ENCODE measurements around the gene ZP3. TPM values are rescaled to one million over a fixed set of nuclear protein-coding genes. Genes with fewer than 3 reads are reported as not detected.

ZP3 gene
- polyA plus RNA-seq (6.9 to 13.6 TPM (median 7.7 TPM) in 3 replicates), polyA minus RNA-seq (22.5 to 25.0 TPM (median 24.6 TPM) in 3 replicates)
- 6.0 TPM for polyA plus RNA-seq (2011; ENCODE audit: low read depth)
- 12.2 and 16.7 TPM in 2 replicates for polyA plus RNA-seq (2011; cell fraction: cytosol; rRNA removed)
- polyA plus RNA-seq (2011; cell fraction: nucleus; rRNA removed) = 7.9 and 10.3 TPM in 2 replicates
- 13.7 and 24.8 TPM in 2 replicates for polyA plus RNA-seq (2012; ENCODE audit: low replicate concordance)
- 14.0 TPM for polyA minus RNA-seq (2011; cell fraction: cytosol; rRNA and poly(A)+ RNA removed)
- polyA minus RNA-seq (2011; cell fraction: nucleus; rRNA and poly(A)+ RNA removed) = 4.6 and 5.6 TPM in 2 replicates

GRCh38 chr7:76424413-76425111 is at the start of gene ZP3:
Gene ZP3 (plus strand): TSS chr7:76424950. CDS start chr7:76424965, 15 bp downstream.
- dilution Hi-C loops (cut with MboI; ENCODE audit: extremely low pct_ligation_motif_present, low sequenced_read_pairs) = no loop called here
- no peak for FAIRE-seq
- TF ChIP-seq EZH2 (IDR thresholded peaks at IDR 0.05; ENCODE audit: low read length) (no peak), CTCF (optimal IDR thresholded peaks at IDR 0.05 in 1 of 3, IDR thresholded peaks at IDR 0.05 in 1 of 3, conservative IDR thresholded peaks at IDR 0.05 in 1 of 3; ENCODE audit: extremely low read depth in 1 of 3, insufficient read depth in 2 of 3, low read length in 3 of 3) (no peak)

GRCh38 chr7:76375251-76375650 is 49.5 kb upstream of the ZP3 start:
- H2AFZ ChIP-seq (ENCODE audit: control insufficient read depth, low read length) = no peak overlapping the region

More at GRCh38 chr7:76424413-76425111, at the start of gene ZP3:
- Histone ChIP-seq H3K27ac (ENCODE audit: control insufficient read depth, insufficient read depth, low read length) (peak within 1 kb of the TSS; percentile 99), H3K9ac (ENCODE audit: control insufficient read depth, extremely low read depth, insufficient read depth, low read length) (peak within 1 kb of the TSS; percentile 92), H2AFZ (ENCODE audit: control insufficient read depth, low read length) (peak within 1 kb of the TSS; percentile 12), H3K4me1 (ENCODE audit: control insufficient read depth, extremely low read depth, insufficient read depth, low read length) (peaks cover 41% of the 10 kb centered on the region), H3K36me3 (ENCODE audit: control insufficient read depth in 2 of 2, extremely low read depth in 1 of 2, insufficient read depth in 2 of 2, low read length in 2 of 2) (no peaks in the 10 kb centered on the region), H3K4me3 (ENCODE audit: control insufficient read depth in 2 of 3, extremely low read depth in 1 of 3, insufficient read depth in 2 of 3, low read depth in 1 of 3, low read length in 3 of 3) (peak within 1 kb of the TSS in 1 of 3 experiments; percentile 35), H3K79me2 (ENCODE audit: control insufficient read depth, insufficient read depth, low read length) (no peaks in the 10 kb centered on the region), H3K9me1 (ENCODE audit: control insufficient read depth, extremely low read depth, insufficient read depth, low read length) (no peaks in the 10 kb centered on the region), H3K9me3 (ENCODE audit: control insufficient read depth, low read depth, low read length) (no peaks in the 10 kb centered on the region), H3K4me2 (ENCODE audit: control insufficient read depth, extremely low read depth, insufficient read depth, low read depth, low read length) (peak within 1 kb of the TSS; percentile 82), H3K27me3 (ENCODE audit: control insufficient read depth, extremely low read depth, insufficient read depth, low read length) (no peaks in the 10 kb centered on the region), H4K20me1 (ENCODE audit: control insufficient read depth, extremely low read depth, insufficient read depth, low read length) (no peaks in the 10 kb centered on the region)
- no peak for DNase-seq (ENCODE audit: low read depth, low spot score)

More at GRCh38 chr7:76375251-76375650, 49.5 kb upstream of the ZP3 start:
- Histone ChIP-seq H3K9ac (ENCODE audit: control insufficient read depth, extremely low read depth, insufficient read depth, low read length) (no peak overlapping the region), H3K4me3 (ENCODE audit: control insufficient read depth in 2 of 3, extremely low read depth in 1 of 3, insufficient read depth in 2 of 3, low read depth in 1 of 3, low read length in 3 of 3) (no peak overlapping the region), H3K27me3 (ENCODE audit: control insufficient read depth, extremely low read depth, insufficient read depth, low read length) (no peaks in the 10 kb centered on the region), H3K27ac (ENCODE audit: control insufficient read depth, insufficient read depth, low read length) (no peak overlapping the region), H4K20me1 (ENCODE audit: control insufficient read depth, extremely low read depth, insufficient read depth, low read length) (no peaks in the 10 kb centered on the region), H3K36me3 (ENCODE audit: control insufficient read depth in 2 of 2, extremely low read depth in 1 of 2, insufficient read depth in 2 of 2, low read length in 2 of 2) (no peaks in the 10 kb centered on the region), H3K9me1 (ENCODE audit: control insufficient read depth, extremely low read depth, insufficient read depth, low read length) (no peaks in the 10 kb centered on the region), H3K9me3 (ENCODE audit: control insufficient read depth, low read depth, low read length) (no peaks in the 10 kb centered on the region), H3K4me2 (ENCODE audit: control insufficient read depth, extremely low read depth, insufficient read depth, low read depth, low read length) (no peak overlapping the region), H3K4me1 (ENCODE audit: control insufficient read depth, extremely low read depth, insufficient read depth, low read length) (peaks cover 18% of the 10 kb centered on the region), H3K79me2 (ENCODE audit: control insufficient read depth, insufficient read depth, low read length) (no peaks in the 10 kb centered on the region)
- DNase-seq (ENCODE audit: low read depth, low spot score) (no peak), FAIRE-seq (no peak)
- dilution Hi-C loops (cut with MboI; ENCODE audit: extremely low pct_ligation_motif_present, low sequenced_read_pairs) = no loop called here
- TF ChIP-seq CTCF (optimal IDR thresholded peaks at IDR 0.05 in 1 of 3, IDR thresholded peaks at IDR 0.05 in 1 of 3, conservative IDR thresholded peaks at IDR 0.05 in 1 of 3; ENCODE audit: extremely low read depth in 1 of 3, insufficient read depth in 2 of 3, low read length in 3 of 3) (no peak), EZH2 (IDR thresholded peaks at IDR 0.05; ENCODE audit: low read length) (no peak)
